ENCODE results near the gene RAI1.

The RAI1 gene

GRCh38 chr17:17814162-17815061 lies 133.2 kb downstream of the RAI1 start:
- DNase-seq (ENCODE audit: low read depth, low spot score): no peak

GRCh38 chr17:17815062-17815406 lies 133.8 kb downstream of the RAI1 start:
- DNase-seq (ENCODE audit: low read depth, low spot score): no peak

- no peak for DNase-seq (ENCODE audit: low read depth, low spot score)
These were observed 134.4 kb downstream of the RAI1 start for GRCh38 chr17:17815436-17816200.

- DNase-seq (ENCODE audit: low read depth, low spot score): no peak
These were observed 135.1 kb downstream of the RAI1 start for GRCh38 chr17:17816240-17816814.

- DNase-seq (ENCODE audit: low read depth, low spot score): no peak
These were observed 135.7 kb downstream of the RAI1 start for GRCh38 chr17:17816831-17817551.

GRCh38 chr17:17817552-17817947 lies 136.3 kb downstream of the RAI1 start:
- no peak for DNase-seq (ENCODE audit: low read depth, low spot score)

- DNase-seq (ENCODE audit: low read depth, low spot score): no peak
These were observed 136.8 kb downstream of the RAI1 start for GRCh38 chr17:17818088-17818526.

GRCh38 chr17:17819111-17819510 lies 137.9 kb downstream of the RAI1 start:
- DNase-seq (ENCODE audit: low read depth, low spot score): no peak

GRCh38 chr17:17819561-17819995 lies 138.3 kb downstream of the RAI1 start:
- peak; percentile 42 for DNase-seq (ENCODE audit: low read depth, low spot score)

- DNase-seq (ENCODE audit: low read depth, low spot score): no peak
These were observed 138.8 kb downstream of the RAI1 start for GRCh38 chr17:17820046-17820445.

GRCh38 chr17:17820463-17821158 lies 139.4 kb downstream of the RAI1 start:
- DNase-seq (ENCODE audit: low read depth, low spot score): no peak

- no peak for DNase-seq (ENCODE audit: low read depth, low spot score)
These were observed 140.9 kb downstream of the RAI1 start for GRCh38 chr17:17822189-17822588.

GRCh38 chr17:17822616-17823015 lies 141.4 kb downstream of the RAI1 start:
- no peak for DNase-seq (ENCODE audit: low read depth, low spot score)

GRCh38 chr17:17823433-17824118 lies 142.3 kb downstream of the RAI1 start:
- peak; percentile 20 for DNase-seq (ENCODE audit: low read depth, low spot score)

- DNase-seq (ENCODE audit: low read depth, low spot score): no peak
These were observed 143.0 kb downstream of the RAI1 start for GRCh38 chr17:17824119-17824782.

- no peak for DNase-seq (ENCODE audit: low read depth, low spot score)
These were observed 143.7 kb downstream of the RAI1 start for GRCh38 chr17:17824783-17825614.

- DNase-seq (ENCODE audit: low read depth, low spot score): no peak
These were observed 145.1 kb downstream of the RAI1 start for GRCh38 chr17:17826342-17826713.

GRCh38 chr17:17826942-17827785 lies 145.9 kb downstream of the RAI1 start:
- no peak for DNase-seq (ENCODE audit: low read depth, low spot score)

Data from activated naive CD8-positive, alpha-beta T cell treated with anti-CD3 and anti-CD28 coated beads, Interleukin-2, amount 50 U/mL, for 16 hours (primary cell).